DOHH2 (cell line): ENCODE results near the gene FILIP1L.

ENCODE experiments used
- H3F3A ChIP-seq: fragments of 200-600 bp; sonication (generic), shearing (Covaris generic); 2 replicates; pipeline ENCODE4 v1.6.0; 2016; ENCODE audit warnings: antibody characterized with exemption, mild to moderate bottlenecking; ENCODE audit not compliant: control insufficient read depth, insufficient read depth
- H3K27ac ChIP-seq: fragments of 200-600 bp; sonication (generic); 2 replicates; pipeline ENCODE4 v1.5.1; 2014; ENCODE audit warnings: low read depth, mild to moderate bottlenecking, low read length, moderate library complexity
- H3K27me3 ChIP-seq: fragments of 200-600 bp; sonication (generic); 2 replicates; pipeline ENCODE4 v1.6.1; 2014; ENCODE audit warnings: mild to moderate bottlenecking, low read length, mixed read lengths; ENCODE audit not compliant: control insufficient read depth
- H3K36me3 ChIP-seq: fragments of 200-600 bp; sonication (generic); 2 replicates; pipeline ENCODE4 v1.6.1; 2014; ENCODE audit warnings: mild to moderate bottlenecking, low read length, moderate library complexity, mixed read lengths; ENCODE audit not compliant: control insufficient read depth
- H3K4me1 ChIP-seq: fragments of 200-600 bp; sonication (generic); 2 replicates; pipeline ENCODE4 v1.6.1; 2014; ENCODE audit warnings: mild to moderate bottlenecking, low read length, mixed read lengths; ENCODE audit not compliant: control insufficient read depth
- H3K4me2 ChIP-seq: fragments of 200-600 bp; sonication (generic); 2 replicates; pipeline ENCODE4 v1.6.0; 2014; ENCODE audit warnings: mild to moderate bottlenecking, low read length, moderate library complexity
- H3K4me3 ChIP-seq: fragments of 200-600 bp; sonication (generic); 2 replicates; pipeline ENCODE4 v1.5.1; 2014; ENCODE audit warnings: mild to moderate bottlenecking, low read length, mixed read lengths
- H3K79me2 ChIP-seq: fragments of 200-600 bp; sonication (generic); 2 replicates; pipeline ENCODE4 v1.6.1; 2014; ENCODE audit warnings: mild to moderate bottlenecking, low read length, mixed read lengths; ENCODE audit not compliant: control insufficient read depth
- H3K9me2 ChIP-seq: fragments of 200-600 bp; sonication (generic); replicated peaks from 2 replicates; pipeline ENCODE4 v1.6.1; 2014; ENCODE audit warnings: mild to moderate bottlenecking, low read length, mixed read lengths; ENCODE audit not compliant: control insufficient read depth
- H3K9me3 ChIP-seq: fragments of 200-600 bp; sonication (generic); 2 replicates; pipeline ENCODE4 v1.6.1; 2014; ENCODE audit warnings: antibody characterized with exemption, low read length, mixed read lengths; ENCODE audit not compliant: control insufficient read depth, insufficient read depth
- H4K20me1 ChIP-seq: fragments of 200-600 bp; sonication (generic); 2 replicates; pipeline ENCODE4 v1.6.0; 2014; ENCODE audit warnings: low read depth, mild to moderate bottlenecking, antibody characterized with exemption, low read length, moderate library complexity; ENCODE audit not compliant: control insufficient read depth, insufficient read depth
- EZH2phosphoT487 ChIP-seq: fragments of 200-600 bp; sonication (generic); IDR thresholded peaks from 2 replicates; pipeline ENCODE4 v1.6.1; 2017; ENCODE audit warnings: borderline replicate concordance, mild to moderate bottlenecking, antibody characterized with exemption, low read length, moderate library complexity, mixed read lengths
- TF ChIP-seq, protein P1 (sequence below): fragments of 200-600 bp; sonication (generic); IDR thresholded peaks from one replicate; pipeline ENCODE4 v1.5.1; 2014; ENCODE audit warnings: antibody characterized with exemption, mild to moderate bottlenecking, low read depth, low read length; ENCODE audit not compliant: poor library complexity, severe bottlenecking

The FILIP1L gene

DNA sequence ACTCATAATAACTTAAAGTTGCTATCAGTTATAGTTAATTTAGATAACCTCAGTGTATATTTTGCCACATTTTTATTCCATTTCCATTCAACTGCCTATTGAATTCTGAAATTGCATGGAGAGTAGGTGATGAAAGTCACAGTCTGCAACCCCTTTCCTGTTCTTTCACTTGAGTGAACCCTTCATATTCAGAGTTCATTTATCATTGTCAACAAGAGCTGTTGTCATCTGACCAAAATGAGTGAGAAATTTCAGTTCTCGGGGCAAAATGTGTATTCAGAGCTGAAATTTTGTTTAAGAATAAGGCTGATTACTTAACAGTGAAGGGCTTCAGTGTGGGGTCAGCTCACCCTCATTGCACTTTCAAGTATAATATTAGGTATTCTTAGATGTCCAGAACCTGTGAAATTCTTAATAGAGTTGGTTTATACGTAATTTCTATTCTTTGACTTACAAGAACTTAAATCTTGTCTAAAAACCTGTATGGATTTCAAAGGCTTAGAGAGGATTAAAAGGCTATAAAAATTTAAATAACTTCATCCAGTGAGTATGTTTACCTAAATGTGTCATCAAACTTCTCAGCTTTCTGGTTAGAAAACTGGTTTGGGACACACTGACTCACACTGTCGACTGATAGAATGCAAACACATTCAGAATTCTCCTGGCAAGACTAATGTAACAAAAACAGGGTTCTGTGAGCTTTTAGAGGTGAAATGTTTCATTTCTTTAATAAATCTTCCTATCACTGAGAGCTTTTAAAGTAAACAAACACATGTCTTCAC is 204.4 kb downstream of the FILIP1L start:
- Histone ChIP-seq H3K9me3 (no peaks in the 10 kb centered on the region), H3K4me1 (0 out of 2 replicates have a peak, but pooled peaks cover 3% of the 10 kb centered on the region), H3K27ac (no peak overlapping the region), H4K20me1 (no peaks in the 10 kb centered on the region), H3F3A (no peaks in the 10 kb centered on the region), H3K79me2 (peaks cover 13% of the 10 kb centered on the region), H3K9me2 (no peaks in the 10 kb centered on the region), H3K36me3 (no peaks in the 10 kb centered on the region), H3K4me3 (no peak overlapping the region), H3K27me3 (no peaks in the 10 kb centered on the region), H3K4me2 (no peak overlapping the region)
- TF ChIP-seq EZH2phosphoT487, result no peak
- TF ChIP-seq, protein P1, sequence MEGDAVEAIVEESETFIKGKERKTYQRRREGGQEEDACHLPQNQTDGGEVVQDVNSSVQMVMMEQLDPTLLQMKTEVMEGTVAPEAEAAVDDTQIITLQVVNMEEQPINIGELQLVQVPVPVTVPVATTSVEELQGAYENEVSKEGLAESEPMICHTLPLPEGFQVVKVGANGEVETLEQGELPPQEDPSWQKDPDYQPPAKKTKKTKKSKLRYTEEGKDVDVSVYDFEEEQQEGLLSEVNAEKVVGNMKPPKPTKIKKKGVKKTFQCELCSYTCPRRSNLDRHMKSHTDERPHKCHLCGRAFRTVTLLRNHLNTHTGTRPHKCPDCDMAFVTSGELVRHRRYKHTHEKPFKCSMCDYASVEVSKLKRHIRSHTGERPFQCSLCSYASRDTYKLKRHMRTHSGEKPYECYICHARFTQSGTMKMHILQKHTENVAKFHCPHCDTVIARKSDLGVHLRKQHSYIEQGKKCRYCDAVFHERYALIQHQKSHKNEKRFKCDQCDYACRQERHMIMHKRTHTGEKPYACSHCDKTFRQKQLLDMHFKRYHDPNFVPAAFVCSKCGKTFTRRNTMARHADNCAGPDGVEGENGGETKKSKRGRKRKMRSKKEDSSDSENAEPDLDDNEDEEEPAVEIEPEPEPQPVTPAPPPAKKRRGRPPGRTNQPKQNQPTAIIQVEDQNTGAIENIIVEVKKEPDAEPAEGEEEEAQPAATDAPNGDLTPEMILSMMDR, result no peak

DNA sequence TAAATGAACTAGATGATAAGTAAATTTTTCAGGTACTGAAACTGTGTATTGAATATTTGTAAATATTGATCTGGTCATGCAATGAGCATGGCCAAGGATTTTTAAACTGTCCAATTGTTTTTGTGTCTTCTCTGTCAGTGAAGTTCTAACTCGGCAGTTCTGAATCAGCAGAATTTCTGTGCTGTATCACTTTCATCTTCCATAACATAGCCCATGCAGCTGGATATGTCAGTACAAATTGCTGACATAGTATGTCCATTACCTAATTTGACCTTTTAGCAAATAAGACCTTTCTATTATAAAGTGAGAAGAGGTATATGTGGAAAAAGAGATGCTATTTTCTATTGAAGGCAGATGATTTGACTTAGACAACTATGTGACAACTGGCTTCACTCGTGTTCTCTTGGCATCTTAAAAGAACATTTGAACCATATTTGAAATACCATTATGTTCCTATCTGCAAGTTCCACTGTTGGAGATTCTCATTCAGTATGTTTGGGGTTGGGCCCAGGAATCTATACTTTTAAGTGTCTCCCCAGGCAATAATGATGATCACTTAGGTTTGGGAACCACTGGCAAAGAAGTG is 206.2 kb downstream of the FILIP1L start:
- no peak overlapping the region for H3K4me2 ChIP-seq
- no peaks in the 10 kb centered on the region for H3K9me2 ChIP-seq
- H3K4me1 ChIP-seq, result 0 out of 2 replicates have a peak, but pooled peaks cover 3% of the 10 kb centered on the region

DNA sequence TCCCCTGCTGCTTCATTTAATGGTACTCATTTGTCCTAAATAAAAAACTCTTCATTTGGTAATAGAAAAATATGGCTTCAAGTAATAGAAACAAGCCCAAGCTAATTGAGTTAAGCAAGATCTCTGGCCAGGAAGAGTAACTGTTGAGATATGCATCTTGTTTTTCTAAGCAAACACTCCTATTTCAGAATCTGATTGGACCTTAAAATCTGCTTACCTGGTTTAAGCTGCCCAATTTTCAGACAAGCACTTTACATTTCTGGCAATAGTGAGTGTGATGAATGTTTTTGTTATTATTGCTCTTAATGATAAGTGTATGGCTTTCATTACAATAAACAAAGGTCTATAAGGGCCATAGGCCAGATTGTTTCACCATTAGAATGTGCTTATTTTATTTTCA is 210.4 kb downstream of the FILIP1L start:
- H3K27me3 ChIP-seq, result no peaks in the 10 kb centered on the region
- no peaks in the 10 kb centered on the region for H3K9me3 ChIP-seq
- H3K4me1 ChIP-seq, result no peaks in the 10 kb centered on the region
- H3K4me2 ChIP-seq, result no peak overlapping the region
- no peak overlapping the region for H3K4me3 ChIP-seq
- H3F3A ChIP-seq, result no peaks in the 10 kb centered on the region
- H3K27ac ChIP-seq, result no peak overlapping the region
- H3K79me2 ChIP-seq, result peaks cover 10% of the 10 kb centered on the region; the same call in 1 of the 2 replicates
- no peaks in the 10 kb centered on the region for H3K9me2 ChIP-seq
- H3K36me3 ChIP-seq, result no peaks in the 10 kb centered on the region
- TF ChIP-seq, protein P1, result no peak
- no peak for TF ChIP-seq EZH2phosphoT487
- H4K20me1 ChIP-seq, result no peaks in the 10 kb centered on the region

More for the DNA sequence above, 206.2 kb downstream of the FILIP1L start:
- no peak for TF ChIP-seq EZH2phosphoT487
- TF ChIP-seq, protein P1, result no peak
- Histone ChIP-seq H3K79me2 (peaks cover 13% of the 10 kb centered on the region), H4K20me1 (no peaks in the 10 kb centered on the region), H3K4me3 (no peak overlapping the region), H3K27me3 (no peaks in the 10 kb centered on the region), H3K27ac (no peak overlapping the region), H3K9me3 (no peaks in the 10 kb centered on the region), H3K36me3 (no peaks in the 10 kb centered on the region), H3F3A (no peaks in the 10 kb centered on the region)
